T-helper 1 cell (primary cell): ENCODE measurements around the gene SLC25A22.

Experiments
- DNase-seq, 5 donors: peaks; one replicate each; pipeline ENCODE4 v3.0.0-alpha.2; 2012 to 2020

SLC25A22 gene

DNA sequence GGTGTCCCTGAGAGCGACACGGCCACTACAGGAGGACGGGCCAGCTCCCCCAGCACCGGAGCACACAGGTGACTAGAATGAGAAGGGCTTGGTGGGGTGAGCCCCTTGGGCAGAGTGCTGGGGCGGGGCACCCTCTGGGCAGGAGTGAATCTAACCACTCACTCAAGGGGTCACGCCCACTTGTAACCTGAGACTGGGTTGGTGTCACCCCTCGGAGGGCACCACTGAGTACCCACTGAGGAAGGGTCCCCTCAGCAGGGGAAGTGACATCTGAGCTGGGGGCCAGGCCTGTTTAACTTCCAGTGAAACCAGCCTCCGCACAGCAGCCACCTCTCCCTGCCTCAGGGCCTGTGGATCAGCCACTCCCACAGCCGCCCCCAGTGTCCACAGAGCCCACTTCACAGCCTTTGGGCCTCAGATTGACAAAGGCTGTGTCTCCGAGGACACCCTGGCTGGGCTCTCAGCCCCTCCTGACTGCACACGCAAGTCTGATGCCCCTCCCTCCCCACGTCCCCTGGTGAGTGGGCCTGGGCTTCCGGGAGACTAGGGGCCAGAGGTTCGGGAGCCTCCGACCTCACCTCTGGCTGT is 26.4 kb downstream of the SLC25A22 start:
- DNase-seq = no peak

DNA sequence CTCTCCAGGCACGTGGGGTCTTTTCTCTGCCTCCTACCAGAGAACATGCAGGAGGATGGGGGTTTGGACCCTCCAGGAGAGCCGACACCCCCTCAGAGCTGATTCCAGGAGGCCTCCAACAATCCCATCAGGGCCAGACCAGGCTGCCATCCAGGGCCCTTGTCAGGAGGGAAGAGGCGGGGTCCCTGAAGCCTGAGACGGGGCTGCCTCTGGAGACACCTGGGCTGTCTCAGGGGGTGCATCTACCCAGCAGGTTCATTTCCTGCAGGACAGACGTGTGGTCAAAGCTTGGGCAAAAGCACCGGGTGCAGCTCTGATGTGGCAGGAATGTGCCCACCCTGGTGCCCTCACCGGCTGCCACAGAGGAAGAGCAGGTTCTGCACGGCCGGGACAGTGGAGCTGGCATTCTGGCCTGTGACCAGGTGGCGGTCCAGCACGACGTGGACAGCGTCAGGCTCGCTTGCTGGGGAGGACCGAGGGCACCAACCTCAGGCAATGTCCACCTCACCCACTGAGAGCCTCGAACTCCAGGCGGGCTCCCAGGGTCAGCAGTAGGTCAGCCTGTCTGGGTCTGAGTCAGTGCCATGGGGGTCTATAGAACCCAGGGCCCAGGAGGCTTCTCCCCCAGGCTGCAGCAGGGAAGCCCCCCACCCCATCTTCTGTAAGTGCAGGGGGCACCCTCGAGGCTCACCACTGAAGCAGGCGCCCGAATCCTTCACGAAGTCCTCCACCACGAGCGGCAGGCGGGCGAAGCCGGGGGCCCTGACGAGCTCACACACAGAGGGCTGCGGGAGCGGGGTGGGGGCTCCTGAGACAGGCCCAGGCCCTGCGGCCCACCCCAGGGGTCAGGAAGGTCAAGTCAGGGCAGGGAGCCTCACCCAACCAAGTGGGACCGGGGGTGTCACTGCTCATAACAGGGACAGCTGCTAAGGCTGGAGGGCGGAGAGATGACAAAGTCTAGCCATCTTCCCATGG is 27.2 kb downstream of the SLC25A22 start:
- no peak for DNase-seq

DNA sequence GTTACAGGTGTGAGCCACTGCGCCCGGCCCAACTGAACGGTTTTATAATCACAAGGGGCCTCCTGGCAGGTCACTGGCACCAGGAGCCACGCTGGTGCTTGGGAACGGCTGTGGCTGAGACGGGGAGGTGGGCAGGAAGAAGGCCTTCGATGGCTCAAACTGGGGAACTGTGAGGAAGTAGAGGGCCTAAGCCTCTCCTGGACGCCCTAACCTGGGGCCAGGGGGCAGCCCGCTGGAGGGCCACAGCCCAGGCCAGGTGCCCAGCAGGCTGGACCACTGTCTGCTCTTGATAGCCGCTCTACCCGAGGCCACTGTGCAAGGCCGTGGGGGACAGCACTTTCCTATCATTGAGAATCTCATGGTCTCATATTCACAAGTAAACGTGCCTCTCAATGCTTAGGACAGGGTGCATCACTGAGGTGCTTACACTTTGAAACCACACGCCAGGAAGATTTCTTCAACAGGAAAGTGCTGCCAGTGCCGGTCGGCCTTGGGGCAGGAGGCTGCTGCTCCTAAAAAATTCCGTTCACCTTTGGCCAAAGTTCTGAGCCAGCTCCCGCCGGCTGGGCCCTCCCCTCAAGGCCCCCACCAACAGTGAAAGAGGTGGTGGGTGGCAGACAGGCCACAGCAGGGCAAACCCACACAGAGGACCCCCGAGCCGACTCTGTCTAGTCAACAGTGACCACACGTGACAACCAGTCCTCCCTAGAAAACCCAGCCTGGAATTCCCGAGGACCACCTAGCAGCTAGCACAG is 28.0 kb downstream of the SLC25A22 start:
- DNase-seq = no peak

DNA sequence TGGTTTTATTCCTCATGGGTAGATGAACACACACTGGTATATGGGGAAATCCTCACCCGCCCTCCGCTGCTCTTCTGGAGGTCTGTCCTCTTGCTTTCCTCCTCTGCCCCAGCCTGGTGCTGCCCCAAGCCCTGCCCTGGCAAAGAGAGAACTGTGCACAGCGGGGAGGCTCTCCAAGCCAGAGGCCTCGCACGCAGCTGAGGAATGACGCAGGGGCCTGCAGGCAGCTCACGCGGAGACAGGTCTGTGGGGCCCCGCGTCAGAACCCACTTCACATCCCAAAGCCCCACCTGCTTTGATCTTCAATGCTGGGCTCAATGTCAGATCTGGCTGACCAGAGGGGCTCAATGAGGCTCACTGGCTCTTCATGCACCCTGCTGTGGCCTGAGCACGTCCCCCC is 30.8 kb downstream of the SLC25A22 start:
- DNase-seq = no peak

DNA sequence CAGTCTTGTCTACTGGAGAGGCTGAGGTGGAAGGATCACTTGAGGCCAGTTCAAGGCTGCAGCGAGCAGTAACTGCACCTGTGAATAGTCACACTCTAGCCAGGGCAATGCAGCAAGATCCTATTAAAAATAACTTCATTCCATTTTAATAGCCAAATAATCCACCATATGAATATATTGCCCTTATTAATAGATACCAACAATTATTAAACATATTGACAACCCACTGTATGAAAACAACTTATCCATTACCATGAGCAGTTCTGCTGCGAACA is 31.2 kb downstream of the SLC25A22 start:
- no peak for DNase-seq

DNA sequence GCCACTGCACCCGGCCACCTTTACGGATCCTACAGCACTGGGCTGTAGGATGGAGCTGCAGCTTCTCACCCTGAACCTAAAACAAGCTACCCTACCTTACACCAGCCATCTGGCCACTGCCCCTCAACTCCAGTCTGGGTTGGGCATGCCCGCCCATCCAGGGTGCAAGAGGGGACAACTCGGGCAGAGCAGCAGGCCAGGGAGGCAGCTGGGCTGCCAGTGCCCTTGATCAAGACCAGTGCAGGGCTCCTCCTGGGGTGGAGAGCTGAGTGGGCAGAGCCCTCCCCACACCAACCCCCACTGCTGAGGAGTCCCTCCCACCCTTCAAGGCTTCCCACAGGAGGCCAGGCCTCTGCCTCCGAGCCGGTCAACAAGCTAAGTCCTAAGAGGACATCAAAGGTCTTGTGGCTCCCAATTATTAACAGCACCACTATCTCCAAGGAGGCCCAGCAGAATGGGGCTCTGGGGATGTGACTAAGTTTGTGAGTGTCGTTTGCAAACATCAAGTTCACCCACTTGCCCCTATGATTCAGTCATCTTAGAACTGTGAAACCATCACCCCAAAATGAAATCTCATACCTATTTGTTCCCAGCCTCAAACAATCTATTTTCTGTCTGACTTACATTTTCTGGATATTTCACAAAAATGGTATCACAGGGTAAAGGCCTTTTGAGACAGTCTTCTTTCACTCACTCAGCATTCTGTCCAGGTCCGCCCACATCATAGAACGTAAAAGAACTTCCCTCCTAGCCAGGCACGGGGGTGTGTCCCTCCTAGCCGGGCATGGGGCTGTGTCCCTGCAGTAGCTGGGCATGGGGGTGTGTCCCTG is 31.8 kb downstream of the SLC25A22 start:
- DNase-seq = no peak

DNA sequence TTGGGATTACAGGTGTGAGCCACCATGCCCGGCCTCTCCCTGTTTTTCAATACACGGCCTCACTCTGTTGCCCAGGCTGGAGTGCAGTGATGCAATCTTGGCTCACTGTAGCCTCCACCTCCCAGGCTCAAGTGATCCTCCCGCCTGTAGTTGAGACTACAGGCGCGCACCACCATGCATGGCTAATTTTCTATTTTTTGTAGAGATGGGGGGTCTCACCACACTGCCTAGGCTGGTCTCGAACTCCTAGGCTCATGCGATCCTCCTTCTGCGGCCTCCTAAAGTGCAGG is 32.3 kb downstream of the SLC25A22 start:
- no peak for DNase-seq

DNA sequence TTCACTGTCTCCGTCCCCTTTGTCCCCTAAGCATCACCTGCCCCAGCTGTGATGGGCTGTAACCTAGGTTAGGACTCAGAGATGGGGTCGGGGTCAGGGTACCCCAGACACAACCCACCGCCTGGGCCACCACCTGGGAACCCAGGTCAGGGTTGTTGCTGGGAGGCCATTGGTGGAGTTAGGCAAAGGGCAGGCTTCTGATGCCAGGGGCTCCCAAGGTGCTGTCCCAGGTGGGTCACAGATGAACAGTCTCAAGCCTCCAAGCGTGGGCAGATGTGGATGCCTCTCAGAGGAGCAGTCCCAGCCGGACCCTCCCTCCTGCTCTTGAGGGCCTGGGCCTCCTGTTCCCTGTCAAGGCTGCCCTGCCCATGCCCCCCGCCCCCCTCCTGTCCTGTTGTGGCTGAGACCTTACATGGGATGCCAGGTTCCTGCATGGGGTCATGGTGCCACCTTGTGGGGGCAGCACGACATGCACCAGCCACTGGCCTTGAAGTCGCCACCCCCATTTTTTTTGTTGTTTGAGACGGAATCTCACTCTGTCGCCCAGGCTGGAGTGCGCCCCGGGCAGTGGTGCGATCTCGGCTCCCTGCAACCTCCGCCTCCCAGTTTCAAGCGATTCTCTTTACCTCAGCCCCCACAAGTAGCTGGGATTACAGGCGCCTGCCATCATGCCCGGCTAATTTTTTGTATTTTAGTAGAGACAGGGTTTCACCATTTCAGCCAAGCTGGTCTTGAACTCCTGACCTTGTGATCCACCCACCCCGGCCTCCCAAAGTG is 32.9 kb downstream of the SLC25A22 start:
- DNase-seq = peak; percentile 31 to 58 (median 54)

DNA sequence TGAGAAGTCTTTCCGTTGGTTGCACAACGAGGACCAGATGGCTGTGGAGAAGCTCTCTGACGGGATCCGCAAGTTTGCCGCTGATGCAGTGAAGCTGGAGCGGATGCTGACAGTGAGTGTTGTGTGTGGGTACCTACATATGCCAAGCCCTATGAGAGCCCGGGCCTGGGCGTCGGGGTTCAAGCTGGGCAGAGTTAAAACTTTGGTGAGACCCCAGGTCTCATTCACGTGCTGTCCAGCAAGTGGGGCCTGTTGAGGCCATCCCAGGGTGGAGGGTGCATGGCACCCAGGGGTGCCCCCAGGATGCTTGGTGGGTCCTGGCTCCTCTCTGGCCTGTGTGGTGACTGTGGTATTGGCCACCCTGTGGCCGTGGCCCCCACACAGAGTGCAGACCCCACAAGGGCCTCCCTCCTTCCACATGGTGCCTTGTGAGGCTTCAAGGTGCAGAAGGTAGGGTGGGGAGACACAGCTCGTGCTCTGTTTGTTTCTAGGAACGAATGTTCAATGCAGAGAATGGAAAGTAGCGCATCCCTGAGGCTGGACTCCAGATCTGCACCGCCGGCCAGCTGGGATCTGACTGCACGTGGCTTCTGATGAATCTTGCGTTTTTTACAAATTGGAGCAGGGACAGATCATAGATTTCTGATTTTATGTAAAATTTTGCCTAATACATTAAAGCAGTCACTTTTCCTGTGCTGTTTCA is 33.6 kb downstream of the SLC25A22 start:
- DNase-seq = no peak

DNA sequence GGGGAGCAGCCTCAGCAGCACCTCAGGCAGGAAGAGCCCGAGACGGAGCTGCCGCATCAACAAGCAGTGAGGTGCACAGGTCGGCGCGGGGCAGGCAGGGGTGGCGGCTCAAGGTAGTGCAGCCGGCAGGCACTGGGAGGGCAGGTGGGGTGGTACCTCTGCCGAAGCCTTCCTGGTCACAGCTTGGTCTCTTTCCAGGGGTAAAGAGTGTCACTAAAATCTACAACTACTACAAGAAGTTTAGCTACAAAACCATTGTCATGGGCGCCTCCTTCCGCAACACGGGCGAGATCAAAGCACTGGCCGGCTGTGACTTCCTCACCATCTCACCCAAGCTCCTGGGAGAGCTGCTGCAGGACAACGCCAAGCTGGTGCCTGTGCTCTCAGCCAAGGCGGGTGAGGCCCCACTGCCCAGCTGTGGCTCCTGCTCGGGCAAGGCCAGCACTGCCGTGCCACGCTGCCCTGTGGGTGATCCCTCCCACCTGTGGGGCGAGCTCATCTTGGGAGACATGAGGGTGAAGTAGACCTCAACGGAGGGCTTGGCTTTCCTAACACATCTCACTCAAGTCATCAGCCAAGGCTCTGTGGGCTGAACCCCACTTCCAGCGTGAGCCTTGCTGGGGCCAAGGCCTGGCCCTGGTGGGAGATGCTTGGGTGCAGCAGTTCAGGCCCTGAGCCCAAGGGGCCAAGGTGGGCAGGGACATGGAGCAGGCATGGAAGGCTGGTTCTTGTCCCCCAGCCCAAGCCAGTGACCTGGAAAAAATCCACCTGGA is 34.3 kb downstream of the SLC25A22 start:
- no peak for DNase-seq

DNA sequence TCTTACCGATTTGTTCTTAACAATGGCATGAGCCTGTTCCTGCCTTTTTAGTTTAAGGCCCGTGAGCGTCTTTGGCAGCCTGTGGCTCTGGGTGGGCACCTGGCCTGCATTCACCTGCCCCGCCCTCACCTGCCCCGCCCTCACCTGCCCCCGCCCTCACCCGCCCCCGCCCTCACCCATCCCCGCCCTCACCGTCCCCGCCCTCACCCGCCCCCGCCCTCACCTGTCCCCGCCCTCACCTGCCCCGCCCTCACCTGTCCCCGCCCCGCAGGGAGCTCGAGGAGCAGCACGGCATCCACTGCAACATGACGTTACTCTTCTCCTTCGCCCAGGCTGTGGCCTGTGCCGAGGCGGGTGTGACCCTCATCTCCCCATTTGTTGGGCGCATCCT is 35.0 kb downstream of the SLC25A22 start:
- no peak for DNase-seq

DNA sequence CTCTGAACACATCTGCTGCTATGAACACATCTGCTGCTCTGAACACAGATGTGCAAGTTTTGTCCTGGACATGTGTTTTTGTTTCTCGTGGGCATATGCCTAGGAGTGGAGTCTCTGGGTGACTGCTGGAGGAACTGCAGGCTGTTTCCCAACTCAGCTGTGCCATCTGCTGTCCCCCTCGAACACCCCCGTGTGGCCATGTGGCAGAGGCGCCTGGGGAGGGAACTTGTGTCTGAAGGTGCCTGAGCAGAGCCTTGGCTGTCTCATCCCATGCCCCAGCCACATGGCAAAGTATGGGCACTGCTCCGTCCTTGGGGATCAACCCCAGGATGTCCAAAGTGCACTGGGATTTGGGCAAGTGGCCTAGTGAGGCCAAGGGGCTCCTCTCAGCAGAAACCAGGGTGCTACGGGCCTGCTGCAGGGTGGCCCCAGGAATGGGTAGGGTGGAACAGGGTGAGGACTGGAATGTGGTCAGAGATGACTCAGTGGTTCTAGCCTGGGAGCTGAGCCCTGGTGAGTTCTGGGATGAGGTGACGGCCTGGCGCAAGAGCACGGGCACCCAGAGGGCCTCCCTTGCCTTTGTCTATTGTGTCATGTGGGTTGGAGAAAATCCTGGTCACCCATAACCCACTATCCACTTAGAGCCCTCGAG is 35.5 kb downstream of the SLC25A22 start:
- DNase-seq = no peak

DNA sequence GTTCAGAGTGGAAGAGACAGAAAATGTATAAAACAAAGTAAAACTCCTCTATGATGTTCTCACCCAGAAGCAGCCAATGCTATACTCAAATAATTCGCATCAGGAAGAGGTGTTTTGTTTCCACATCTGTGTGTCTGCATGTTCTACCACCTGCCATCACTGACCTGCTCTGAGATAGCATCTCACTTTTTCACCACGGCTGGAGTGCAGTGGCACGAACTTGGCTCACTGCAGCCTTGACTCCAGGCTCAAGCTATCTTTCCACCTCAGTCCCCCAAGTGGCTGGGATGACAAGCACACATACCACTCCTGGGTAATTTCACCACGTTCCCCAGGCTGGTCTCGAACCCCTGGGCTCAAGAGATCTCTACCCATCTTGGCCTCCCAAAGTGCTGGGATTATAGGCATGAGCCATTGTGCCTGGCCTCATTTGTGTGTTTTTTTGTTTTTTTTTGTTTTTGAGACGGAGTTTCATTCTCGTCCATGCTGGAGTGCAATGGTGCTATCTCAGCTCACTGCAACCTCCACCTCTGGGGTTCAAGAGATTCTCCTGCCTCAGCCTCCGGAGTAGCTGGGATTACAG is 36.5 kb downstream of the SLC25A22 start:
- DNase-seq = no peak

DNA sequence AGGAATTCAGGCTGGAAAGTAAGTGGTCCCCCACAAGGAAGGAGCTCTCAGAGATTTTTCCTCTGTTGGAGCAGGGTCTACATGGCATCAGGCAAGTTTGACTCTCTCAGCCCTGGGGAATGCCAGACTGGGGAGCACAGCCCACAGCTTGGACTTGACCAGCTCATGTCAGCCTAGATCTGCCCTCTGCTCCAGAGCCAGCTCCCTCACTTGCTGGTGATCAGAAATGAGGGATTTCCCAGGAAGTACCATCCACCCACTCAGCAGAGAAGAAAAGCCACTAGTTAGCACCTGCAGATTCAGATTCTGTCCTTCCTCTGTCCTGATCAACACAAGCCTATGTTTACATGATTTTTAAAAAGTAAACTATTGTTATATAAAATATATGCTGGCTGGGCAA is 37.8 kb downstream of the SLC25A22 start:
- DNase-seq = no peak

DNA sequence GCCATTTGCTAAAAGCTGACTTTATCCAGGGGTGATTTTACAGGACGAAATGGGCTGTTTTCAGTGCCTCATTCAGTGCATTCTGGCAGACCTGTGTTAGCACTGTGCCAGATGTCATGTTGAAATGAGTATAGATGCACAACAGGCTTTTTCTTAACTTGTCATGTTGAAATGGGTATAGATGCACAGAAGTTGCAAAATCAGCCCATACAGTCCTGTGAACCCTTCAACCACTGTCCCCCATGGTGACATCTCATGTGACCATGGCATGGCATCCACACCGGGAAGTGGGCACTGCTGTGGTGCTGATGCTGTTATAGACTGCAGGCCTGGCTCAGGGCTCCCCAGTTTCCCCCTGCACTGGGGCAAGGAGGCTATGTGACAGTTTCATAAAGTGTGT is 48.4 kb downstream of the SLC25A22 start:
- DNase-seq = no peak

DNA sequence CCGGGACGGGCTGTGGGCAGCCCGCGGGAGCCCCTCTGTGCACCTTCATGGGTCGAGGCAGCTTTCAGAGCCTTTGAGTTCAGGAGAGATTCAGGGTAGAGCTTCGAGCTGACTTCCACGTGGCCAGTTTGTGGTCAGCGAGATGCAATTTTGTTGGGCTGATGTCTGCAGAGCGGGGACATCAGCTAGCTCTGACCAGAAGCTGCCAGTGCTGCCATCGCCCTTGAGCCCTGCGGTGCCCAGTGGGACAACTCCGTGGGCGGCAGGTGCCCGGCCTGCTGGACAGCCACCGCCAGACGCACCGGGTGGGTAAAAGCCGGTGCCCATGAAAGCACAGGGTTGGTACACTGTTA is 50.1 kb downstream of the SLC25A22 start:
- no peak for DNase-seq

DNA sequence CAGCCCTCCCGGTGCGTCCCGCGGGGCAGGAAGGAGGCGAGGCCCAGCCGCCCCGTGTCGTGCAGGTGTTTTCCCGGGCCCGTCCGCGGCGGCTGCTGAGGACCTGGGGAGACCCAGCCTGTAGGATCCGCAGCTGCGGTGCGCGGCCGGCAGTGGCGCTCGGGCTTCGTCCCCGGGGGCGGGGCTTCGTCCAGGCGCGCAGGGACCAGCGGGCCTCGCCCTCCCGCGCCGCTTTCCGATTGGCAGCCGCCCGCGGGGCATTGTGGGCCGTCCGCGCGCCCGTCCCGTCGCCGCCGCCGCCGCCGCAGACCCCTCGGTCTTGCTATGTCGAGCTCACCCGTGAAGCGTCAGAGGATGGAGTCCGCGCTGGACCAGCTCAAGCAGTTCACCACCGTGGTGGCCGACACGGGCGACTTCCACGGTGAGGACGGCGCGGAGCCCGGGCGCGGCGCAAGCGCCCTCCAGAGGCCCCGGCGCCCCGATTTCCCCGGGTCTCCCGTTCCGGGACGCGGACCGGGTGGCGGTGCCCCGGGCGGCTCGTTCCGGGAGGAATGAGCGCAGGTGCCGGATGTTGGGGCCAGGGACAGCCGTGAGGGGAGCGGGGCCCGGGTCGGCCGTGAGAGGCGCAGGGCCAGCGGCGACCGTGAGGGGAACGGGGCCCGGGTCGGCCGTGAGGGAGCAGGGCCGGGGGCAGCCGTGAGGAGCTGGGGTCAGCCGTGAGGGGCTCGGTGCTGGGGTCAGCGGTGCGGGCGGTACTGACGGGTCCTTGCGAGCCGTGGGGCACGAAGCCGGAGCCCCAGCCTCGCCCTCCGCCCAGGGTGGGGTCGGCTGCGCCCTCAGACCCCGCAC is 50.7 kb downstream of the SLC25A22 start, which contains the start of gene TALDO1:
TSS of gene TALDO1 (plus strand) at position 307 of the 849 bp plus-strand sequence. CDS start at position 325, 18 bp downstream.
- DNase-seq = peak; percentile 69 to 88 (median 71)

DNA sequence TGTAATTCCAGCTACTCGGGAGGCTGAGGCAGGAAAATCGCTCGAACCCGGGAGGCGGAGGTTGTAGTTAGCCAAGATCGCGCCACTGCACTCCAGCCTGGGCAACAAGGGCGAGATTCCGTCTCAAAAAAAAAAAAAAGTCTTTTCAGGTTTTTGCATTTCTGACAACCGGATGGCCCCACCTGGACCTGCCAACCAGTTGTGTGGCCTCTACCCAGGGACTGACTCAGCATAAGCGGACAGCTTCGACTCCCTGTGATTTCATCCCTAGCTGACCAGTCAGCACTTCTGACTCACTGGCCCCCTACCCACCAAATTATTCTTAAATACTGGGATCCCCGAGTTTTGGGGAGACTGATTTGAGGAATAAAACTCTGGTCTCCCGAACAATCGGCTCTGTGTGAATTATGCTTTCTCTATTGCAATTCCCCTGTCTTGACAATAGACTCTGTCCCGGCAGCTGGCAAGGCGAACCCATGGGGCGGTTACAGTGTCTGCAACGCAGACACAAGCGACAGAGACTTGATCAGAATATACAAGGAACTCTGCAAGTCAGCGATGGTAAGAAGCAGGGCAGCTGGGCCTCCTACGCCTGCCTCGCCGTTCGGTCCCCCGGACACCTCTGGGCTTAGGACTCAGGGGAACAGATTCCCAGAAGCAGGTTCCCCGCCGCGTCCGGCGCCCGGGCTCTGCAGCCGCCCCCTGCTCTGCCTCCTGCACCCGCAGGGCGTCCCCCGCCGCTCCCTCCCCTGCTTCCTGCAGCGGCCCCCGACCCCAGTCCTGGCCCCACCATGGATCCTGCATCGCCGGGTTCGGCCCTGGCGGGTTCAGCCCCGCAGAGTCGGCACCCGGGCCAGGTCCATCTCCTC is 51.6 kb downstream of the SLC25A22 start:
- DNase-seq = peak in 1 of 5 donors; percentile 41
